ENCODE results near the gene CCDC107. TPM values are rescaled to one million over a fixed set of nuclear protein-coding genes. Genes with fewer than 3 reads are reported as not detected.
A peak's percentile ranks its signal among the peaks of the same experiment; 100 is the strongest.

Gene CCDC107
- total RNA-seq, 1 experiment from 2014 or later, result 7.3 TPM

GRCh38 chr9:35660966-35661415 is 2.9 kb downstream of the CCDC107 start:
- DNase-seq (ENCODE audit: low read depth), result peak; percentile 64

DNA sequence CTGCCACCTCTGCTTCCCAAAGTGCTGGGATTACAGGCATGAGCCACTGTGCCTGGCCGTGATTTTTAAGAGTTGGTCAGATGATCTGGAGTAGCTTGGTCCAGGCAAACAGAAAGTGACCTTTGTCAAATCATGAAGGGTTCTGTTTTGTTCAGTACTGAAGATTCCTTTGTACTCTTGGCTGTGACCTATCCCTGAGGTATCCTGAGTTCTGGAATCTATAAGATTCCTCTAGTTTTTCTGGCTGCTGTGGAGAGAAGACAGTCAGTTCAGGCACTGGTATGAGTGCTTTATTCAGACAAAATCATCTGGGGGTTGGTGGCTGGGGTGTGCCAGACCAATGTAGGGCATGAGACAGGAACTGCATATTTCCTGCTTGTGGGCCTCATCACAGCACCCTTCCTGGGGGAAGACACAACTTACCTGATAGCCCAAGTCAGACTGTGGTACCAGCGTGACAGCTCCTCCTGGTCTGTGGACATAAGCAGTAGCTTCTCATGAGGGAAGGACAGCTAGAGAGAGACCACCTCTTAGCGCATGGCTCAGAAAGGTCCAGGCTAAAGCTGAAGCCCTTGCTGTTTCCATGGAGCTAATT is 3.8 kb downstream of the CCDC107 start:
- DNase-seq (ENCODE audit: low read depth), result no peak

- no peak for DNase-seq (ENCODE audit: low read depth)
Measured at GRCh38 chr9:35662437-35662836, 4.3 kb downstream of the CCDC107 start.

DNA sequence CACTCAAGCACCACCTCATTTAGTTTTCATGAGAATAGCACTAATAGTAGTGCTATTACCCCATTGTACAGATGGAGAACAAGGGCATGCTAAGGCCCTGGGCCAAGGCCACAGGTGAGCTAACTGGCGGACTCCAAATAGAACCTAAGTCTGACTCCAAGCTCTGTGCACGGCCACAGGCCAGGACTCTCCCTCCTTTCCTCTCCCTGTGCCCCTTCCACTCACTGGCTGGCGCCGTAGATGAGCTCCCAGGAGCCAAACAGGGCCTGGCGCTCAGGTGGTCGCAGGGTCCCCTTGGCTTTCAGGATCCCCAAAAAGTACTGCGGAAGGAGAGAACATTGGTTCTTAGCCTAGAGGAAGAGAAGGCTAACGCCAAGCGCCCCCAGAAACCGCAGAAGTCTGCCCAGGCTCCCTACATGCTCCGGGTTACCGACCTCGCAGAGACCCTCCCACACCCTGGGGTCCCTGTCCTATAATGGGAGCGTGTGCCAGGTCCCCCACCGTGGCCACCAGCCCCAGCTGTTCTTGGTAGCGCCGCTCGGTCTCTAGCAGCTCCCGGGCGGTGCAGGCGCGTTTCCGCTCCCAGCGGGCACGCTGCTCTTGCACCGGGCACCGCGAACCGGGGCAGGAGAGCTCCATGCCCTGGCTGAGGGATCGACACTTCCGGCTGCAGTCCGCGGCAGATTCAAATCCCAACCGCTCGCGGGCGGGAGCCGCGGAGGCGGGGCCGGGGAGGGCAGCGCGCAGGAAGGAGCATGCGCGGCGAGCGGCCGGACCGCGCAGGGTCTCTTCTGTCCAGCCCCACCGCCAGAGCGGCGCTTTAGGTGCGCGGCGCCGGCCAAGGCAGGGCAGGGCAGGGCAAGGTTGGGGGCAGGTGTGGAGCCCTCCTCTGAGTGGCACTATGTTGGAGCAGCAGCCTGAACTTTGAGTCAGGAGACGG is 6.7 kb downstream of the CCDC107 start, which contains the start of gene ARHGEF39:
Gene ARHGEF39 (minus strand): TSS at position 665 of the 940 bp plus-strand sequence. CDS start 26 bp downstream, at position 639.
- DNase-seq (ENCODE audit: low read depth), result peak; percentile 86

- no peak for DNase-seq (ENCODE audit: low read depth)
Measured at GRCh38 chr9:35665471-35665818, 7.4 kb downstream of the CCDC107 start.

DNA sequence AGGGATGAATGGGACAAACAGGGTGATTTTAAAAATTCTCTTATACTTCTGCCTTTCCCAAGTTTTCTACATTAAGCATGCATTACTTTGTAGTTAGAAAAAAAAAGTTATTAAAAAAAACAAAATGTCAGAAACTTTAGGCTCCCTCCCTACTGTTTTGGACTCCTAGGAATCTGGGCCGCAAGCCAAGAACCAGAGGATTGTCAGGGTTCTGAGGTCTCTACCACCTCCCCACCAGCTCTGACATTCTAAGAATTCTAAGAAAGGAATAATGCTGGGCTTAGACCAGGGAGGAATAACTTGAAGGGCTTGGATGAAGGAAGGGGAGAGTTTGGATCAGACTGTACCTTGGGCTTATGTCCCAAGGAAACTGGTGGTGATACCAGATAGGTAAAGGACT is 8.0 kb downstream of the CCDC107 start:
- DNase-seq (ENCODE audit: low read depth), result peak; percentile 78

- DNase-seq (ENCODE audit: low read depth), result no peak
Measured at GRCh38 chr9:35666549-35666948, 8.5 kb downstream of the CCDC107 start.

DNA sequence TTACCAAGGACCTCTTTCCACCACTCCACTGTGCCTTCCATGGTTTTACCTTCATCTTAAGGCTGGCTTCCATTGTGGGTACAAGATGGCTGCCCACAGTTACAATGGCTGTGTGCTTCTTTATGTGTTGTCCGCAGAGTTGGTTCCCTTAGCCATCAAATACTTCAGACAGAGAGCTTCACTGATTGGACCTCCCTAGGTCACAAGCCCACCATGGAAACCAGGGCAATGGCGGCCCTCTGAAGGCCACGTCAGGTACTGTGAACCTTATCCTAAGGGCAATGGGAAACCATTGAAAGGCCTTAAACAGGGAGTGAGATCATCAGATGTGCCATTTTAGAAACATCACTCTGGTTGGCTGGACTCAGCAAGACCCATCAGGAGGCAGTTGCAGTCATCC is 9.8 kb downstream of the CCDC107 start:
- DNase-seq (ENCODE audit: low read depth), result no peak

DNA sequence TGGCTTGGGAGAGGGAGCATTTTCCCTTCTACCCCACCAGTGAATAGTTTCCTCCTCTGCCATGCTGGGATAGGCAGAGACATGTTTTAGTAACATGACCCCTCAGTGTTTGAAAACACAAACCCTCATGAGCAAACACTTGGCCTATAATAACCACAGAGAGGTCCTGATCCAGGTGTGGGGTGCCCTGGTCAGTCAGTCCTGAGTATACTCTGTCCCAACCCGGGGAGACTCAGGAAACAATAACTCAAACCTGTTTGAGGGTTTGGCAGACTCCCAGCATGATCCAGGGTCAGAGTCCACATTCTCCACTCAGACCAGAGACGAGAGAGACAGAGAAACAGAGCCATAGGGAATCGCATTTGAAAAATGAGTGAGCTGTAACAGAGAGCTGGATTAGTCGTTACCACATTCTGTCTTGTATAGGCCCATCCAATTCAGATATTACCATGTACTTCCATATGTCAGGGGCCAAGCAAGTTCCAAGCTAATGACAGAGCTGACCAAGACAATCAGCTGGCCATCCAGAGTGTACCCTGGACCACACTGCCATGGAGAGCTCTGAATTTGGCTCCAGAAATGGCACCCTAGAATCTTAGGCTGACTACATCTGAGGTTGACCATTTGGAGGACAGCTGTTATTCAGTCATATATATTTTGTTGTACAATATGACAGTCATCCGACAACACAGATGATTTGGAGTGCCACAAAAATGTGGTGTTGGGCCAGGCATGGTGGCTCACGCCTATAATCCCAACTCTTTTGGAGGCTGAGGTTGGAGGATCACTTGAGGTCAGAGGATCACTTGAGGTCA is 11.4 kb downstream of the CCDC107 start:
- DNase-seq (ENCODE audit: low read depth), result peak; percentile 99

GRCh38 chr9:35673132-35674024 is 15.3 kb downstream of the CCDC107 start, which contains the start of gene CA9:
TSS of gene CA9 (plus strand) at chr9:35673928. CDS start at chr9:35673960, 32 bp downstream.
- peak; percentile 77 for DNase-seq (ENCODE audit: low read depth)

GRCh38 chr9:35674025-35674361 is 15.9 kb downstream of the CCDC107 start:
- DNase-seq (ENCODE audit: low read depth), result no peak

GRCh38 chr9:35675204-35675603 is 17.1 kb downstream of the CCDC107 start:
- DNase-seq (ENCODE audit: low read depth), result no peak

GRCh38 chr9:35675732-35676392 is 17.8 kb downstream of the CCDC107 start:
- no peak for DNase-seq (ENCODE audit: low read depth)

GRCh38 chr9:35679091-35679490 is 21.0 kb downstream of the CCDC107 start:
- no peak for DNase-seq (ENCODE audit: low read depth)

DNA sequence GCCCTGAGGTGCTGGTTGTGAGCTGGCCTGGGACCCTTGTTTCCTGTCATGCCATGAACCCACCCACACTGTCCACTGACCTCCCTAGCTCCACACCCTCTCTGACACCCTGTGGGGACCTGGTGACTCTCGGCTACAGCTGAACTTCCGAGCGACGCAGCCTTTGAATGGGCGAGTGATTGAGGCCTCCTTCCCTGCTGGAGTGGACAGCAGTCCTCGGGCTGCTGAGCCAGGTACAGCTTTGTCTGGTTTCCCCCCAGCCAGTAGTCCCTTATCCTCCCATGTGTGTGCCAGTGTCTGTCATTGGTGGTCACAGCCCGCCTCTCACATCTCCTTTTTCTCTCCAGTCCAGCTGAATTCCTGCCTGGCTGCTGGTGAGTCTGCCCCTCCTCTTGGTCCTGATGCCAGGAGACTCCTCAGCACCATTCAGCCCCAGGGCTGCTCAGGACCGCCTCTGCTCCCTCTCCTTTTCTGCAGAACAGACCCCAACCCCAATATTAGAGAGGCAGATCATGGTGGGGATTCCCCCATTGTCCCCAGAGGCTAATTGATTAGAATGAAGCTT is 21.8 kb downstream of the CCDC107 start:
- no peak for DNase-seq (ENCODE audit: low read depth)

GRCh38 chr9:35680331-35681105 is 22.4 kb downstream of the CCDC107 start:
- DNase-seq (ENCODE audit: low read depth), result peak; percentile 65

DNA sequence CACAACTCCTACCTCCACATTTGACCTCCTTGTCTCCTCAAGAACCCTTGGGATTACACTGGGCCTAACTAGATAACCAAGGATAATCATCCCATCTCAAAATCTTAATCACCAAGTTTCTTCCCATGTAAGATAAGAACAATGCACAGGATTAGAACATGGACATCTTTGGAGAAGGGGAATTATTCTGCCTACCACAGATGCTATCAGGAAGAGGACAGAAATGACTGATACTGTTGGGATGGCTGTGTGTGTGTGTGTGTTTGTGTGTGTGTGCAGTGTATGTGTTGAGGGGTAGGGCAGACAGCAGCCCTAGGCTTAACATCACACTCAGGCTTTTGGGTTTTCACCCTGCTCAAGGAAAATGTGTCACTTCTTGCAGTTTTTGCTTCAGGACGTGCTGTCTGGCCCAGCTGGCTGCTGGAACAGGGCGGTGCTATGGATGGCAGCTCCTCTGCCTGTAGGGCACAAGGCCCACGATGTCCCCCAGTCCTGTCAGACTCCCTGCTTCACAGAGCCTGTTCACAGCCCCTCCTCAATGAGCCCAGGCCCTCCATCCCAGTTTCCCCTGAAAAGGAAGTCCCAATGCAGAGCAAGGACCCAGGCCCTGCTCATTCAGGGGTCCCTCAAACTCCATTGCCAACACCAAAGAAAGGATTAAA is 23.4 kb downstream of the CCDC107 start:
- peak; percentile 39 for DNase-seq (ENCODE audit: low read depth)

GRCh38 chr9:35682051-35682450 is 24.0 kb downstream of the CCDC107 start:
- no peak for DNase-seq (ENCODE audit: low read depth)

Measured in M059J (cell line).